ENCODE data around the gene EXOC2.

The EXOC2 gene

DNA sequence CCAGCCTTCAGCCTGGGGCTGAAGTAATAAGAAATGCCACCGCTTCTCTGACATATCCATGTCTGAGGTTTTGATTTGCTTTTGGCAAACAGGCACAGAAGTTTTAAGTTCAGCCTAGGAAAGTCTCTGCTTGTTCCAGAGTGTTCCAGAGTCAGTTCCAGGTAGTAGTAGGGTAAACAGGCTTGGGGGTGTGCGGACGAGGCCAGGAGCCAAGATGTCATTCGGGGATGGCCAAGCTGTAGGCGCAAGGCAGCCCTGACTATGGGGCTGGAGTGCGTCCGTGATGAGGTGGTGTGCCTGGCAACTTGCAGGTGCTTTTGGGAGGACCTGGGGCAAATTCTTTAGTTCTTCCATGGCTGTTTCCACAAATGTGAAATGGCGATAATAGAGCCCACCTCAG is 241.1 kb downstream of the EXOC2 start:
- H3K9ac ChIP-seq (ENCODE audit: low read depth, low read length): no peak overlapping the region
- TF ChIP-seq EZH2 (IDR thresholded peaks at IDR 0.05; ENCODE audit: borderline replicate concordance, low read depth, low read length, severe bottlenecking): no peak
- TF ChIP-seq, protein P1, sequence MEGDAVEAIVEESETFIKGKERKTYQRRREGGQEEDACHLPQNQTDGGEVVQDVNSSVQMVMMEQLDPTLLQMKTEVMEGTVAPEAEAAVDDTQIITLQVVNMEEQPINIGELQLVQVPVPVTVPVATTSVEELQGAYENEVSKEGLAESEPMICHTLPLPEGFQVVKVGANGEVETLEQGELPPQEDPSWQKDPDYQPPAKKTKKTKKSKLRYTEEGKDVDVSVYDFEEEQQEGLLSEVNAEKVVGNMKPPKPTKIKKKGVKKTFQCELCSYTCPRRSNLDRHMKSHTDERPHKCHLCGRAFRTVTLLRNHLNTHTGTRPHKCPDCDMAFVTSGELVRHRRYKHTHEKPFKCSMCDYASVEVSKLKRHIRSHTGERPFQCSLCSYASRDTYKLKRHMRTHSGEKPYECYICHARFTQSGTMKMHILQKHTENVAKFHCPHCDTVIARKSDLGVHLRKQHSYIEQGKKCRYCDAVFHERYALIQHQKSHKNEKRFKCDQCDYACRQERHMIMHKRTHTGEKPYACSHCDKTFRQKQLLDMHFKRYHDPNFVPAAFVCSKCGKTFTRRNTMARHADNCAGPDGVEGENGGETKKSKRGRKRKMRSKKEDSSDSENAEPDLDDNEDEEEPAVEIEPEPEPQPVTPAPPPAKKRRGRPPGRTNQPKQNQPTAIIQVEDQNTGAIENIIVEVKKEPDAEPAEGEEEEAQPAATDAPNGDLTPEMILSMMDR (IDR thresholded peaks at IDR 0.05; ENCODE audit: borderline replicate concordance, extremely low read depth, low read length, poor library complexity, severe bottlenecking): no peak
- H3K79me2 ChIP-seq (ENCODE audit: insufficient read depth, low read length): no peaks in the 10 kb centered on the region
- no peak overlapping the region for H3K4me3 ChIP-seq (ENCODE audit: low read depth in 1 of 2, low read length in 2 of 2)
- H4K20me1 ChIP-seq (ENCODE audit: insufficient read depth, low read length): no peaks in the 10 kb centered on the region
- no peak overlapping the region for H3K4me2 ChIP-seq (ENCODE audit: insufficient read depth, low read length)
- no peaks in the 10 kb centered on the region for H3K9me3 ChIP-seq (ENCODE audit: insufficient read depth, low read length, severe bottlenecking)
- H3K4me1 ChIP-seq (ENCODE audit: insufficient read depth, low read length): peaks cover 7% of the 10 kb centered on the region
- H3K27me3 ChIP-seq (ENCODE audit: insufficient read depth, low read length, poor library complexity): peaks cover 3% of the 10 kb centered on the region
- no peak overlapping the region for H2AFZ ChIP-seq (ENCODE audit: low read depth, low read length)
- no peak overlapping the region for H3K27ac ChIP-seq (ENCODE audit: low read length)
- no peak for DNase-seq
- no peak for ATAC-seq (ENCODE audit: insufficient read depth, low read depth)
- H3K36me3 ChIP-seq (ENCODE audit: insufficient read depth, low read length): no peaks in the 10 kb centered on the region

DNA sequence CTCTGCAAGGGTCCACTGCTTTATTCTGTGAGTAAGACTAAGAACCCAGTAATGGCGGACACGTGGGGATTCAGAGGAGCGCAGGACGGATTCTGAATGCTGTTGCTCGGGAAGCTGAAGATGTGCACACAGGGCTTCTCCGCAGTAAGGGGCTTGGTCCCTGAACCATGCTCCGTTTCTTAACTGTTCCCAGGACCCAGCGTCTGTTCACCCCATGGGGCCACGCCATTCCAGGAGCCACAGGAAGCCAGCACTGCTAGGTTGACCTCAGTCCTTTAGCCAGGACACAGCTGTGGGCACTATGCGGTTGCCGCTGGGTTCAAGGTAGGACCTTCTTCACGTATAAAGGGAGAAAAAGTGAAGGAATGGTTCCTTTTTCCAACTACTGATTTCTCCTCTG is 241.6 kb downstream of the EXOC2 start:
- no peak for ATAC-seq (ENCODE audit: insufficient read depth, low read depth)

DNA sequence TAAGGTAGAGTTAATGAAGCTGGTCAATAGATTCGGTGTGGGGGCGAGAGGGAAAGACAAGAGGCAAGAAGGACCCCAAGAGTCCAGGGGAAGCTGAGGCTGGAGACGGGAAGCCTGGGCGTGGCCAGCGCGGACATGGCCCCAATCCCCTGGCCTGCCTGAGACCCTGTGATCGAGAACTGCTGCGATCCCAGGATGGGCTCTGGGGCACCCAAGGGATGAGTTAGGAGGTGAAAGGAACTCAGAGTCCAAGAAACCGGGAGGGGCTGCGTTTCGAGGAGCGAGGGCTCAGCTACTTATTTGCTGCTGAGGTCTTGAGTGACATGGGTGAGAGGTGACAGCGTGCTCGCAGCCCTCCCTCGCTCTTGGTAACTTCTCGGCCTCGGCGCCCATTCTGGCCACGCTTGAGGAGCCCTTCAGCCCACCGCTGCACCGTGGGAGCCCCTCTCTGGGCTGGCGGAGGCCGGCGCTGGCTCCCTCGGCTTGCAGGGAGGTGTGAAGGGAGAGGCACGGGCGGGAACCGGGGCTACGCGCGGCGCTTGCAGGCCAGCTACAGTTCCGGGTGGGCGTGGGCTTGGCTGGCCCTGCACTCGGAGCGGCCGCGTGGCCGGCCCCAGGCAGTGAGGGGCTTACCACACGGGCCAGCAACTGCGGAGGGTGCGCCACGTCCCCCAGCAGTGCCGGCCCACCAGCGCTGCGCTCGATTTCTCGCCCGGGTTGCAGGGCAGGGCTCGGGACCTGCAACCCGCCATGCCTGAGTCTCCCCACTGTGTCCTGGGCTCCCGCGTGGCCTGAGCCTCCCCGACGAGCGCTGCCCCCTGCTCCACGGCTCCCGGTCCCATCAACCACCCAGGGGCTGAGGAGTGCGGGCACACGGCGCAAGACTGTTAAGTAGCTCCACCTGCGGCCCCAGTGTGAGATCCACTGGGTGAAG is 243.2 kb downstream of the EXOC2 start:
- Histone ChIP-seq H3K79me2 (ENCODE audit: insufficient read depth, low read length) (no peaks in the 10 kb centered on the region), H4K20me1 (ENCODE audit: insufficient read depth, low read length) (no peaks in the 10 kb centered on the region), H3K27me3 (ENCODE audit: insufficient read depth, low read length, poor library complexity) (peaks cover 3% of the 10 kb centered on the region), H3K9ac (ENCODE audit: low read depth, low read length) (no peak overlapping the region), H3K36me3 (ENCODE audit: insufficient read depth, low read length) (no peaks in the 10 kb centered on the region), H3K4me2 (ENCODE audit: insufficient read depth, low read length) (no peak overlapping the region), H3K4me1 (ENCODE audit: insufficient read depth, low read length) (peaks cover 19% of the 10 kb centered on the region), H3K27ac (ENCODE audit: low read length) (no peak overlapping the region), H2AFZ (ENCODE audit: low read depth, low read length) (no peak overlapping the region), H3K4me3 (ENCODE audit: low read depth in 1 of 2, low read length in 2 of 2) (no peak overlapping the region), H3K9me3 (ENCODE audit: insufficient read depth, low read length, severe bottlenecking) (no peaks in the 10 kb centered on the region)
- no peak for TF ChIP-seq EZH2 (IDR thresholded peaks at IDR 0.05; ENCODE audit: borderline replicate concordance, low read depth, low read length, severe bottlenecking)
- TF ChIP-seq, protein P1 (IDR thresholded peaks at IDR 0.05; ENCODE audit: borderline replicate concordance, extremely low read depth, low read length, poor library complexity, severe bottlenecking): no peak
- no peak for DNase-seq
- no peak for ATAC-seq (ENCODE audit: insufficient read depth, low read depth)

More for the DNA sequence above, 241.6 kb downstream of the EXOC2 start:
- Histone ChIP-seq H3K4me1 (ENCODE audit: insufficient read depth, low read length) (peaks cover 12% of the 10 kb centered on the region), H3K79me2 (ENCODE audit: insufficient read depth, low read length) (no peaks in the 10 kb centered on the region), H3K27me3 (ENCODE audit: insufficient read depth, low read length, poor library complexity) (peaks cover 3% of the 10 kb centered on the region), H4K20me1 (ENCODE audit: insufficient read depth, low read length) (no peaks in the 10 kb centered on the region), H2AFZ (ENCODE audit: low read depth, low read length) (no peak overlapping the region), H3K27ac (ENCODE audit: low read length) (no peak overlapping the region), H3K4me2 (ENCODE audit: insufficient read depth, low read length) (no peak overlapping the region), H3K36me3 (ENCODE audit: insufficient read depth, low read length) (no peaks in the 10 kb centered on the region), H3K4me3 (ENCODE audit: low read depth in 1 of 2, low read length in 2 of 2) (no peak overlapping the region), H3K9me3 (ENCODE audit: insufficient read depth, low read length, severe bottlenecking) (no peaks in the 10 kb centered on the region), H3K9ac (ENCODE audit: low read depth, low read length) (no peak overlapping the region)
- no peak for DNase-seq
- TF ChIP-seq, protein P1 (IDR thresholded peaks at IDR 0.05; ENCODE audit: borderline replicate concordance, extremely low read depth, low read length, poor library complexity, severe bottlenecking): no peak
- TF ChIP-seq EZH2 (IDR thresholded peaks at IDR 0.05; ENCODE audit: borderline replicate concordance, low read depth, low read length, severe bottlenecking): no peak
